HG02798 (cell line): ENCODE results near the gene CAMK1D.
"Not testable (repeated sequence)": the region's sequence is repeated elsewhere in the genome, so short reads cannot be mapped to it uniquely, and the experiment has no call there.

Source experiments
- ATAC-seq: cut with Tn5 transposase; IDR thresholded peaks from one replicate; pipeline ENCODE4 v1.9.1; 2021; ENCODE audit warnings: mild to moderate bottlenecking; ENCODE audit not compliant: unreplicated experiment, poor library complexity

The CAMK1D gene

DNA sequence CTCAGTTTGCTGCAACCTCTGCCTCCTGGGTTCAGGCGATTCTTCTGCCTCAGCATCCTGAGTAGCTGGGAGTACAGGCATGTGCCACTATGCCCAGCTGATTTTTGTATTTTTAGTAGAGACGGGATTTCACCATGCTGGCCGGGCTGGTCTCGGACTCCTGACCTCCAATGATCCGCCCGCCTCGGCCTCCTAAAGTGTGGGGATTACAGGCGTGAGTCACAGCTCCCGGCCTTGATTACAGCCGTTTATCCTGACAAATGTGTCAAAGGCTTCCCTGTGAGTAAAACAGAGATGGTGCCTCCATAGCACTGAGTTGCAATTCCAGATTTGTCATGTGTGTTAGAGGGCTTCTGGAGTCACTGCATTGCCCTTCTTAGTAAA lies 378.5 kb downstream of the CAMK1D start:
- no peak for ATAC-seq

DNA sequence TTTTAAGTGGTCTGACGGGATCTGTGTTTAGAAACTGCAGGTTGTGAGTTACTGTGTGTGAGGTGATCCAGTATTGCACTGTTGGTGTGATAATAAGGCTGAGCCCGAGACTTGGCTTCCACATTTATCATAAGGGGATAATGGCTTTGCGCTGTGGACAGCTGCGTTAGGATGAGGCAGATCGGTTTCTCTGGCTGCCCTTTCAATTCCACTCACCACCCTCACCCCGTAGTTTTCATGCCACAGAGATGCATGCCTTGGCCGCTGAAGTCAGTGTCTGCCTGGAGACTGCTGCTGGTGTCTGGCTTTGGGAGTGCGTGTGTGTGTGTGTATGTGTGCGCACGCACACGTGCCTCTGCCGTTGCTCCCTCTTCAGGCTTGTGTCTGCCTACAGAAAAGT lies 379.1 kb downstream of the CAMK1D start:
- ATAC-seq, result no peak

DNA sequence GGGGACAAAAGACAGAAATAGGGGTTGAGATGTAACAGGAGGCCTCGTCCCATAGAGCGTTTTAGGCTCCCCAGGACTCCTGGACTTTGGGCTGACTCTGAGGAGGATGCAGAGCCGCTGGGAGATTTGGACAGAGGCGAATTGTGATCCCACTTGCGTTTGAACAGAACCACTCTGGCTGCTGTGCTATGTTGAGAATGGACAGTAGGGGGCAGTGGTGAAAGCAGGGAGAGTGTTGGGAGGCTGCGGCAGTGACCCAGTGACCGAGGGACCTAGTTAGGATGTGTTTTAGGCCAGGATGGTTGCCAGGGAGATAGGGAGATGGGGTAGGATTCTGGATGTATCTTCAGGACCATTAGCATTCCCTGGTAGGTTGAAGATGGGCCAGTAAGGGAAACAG lies 380.5 kb downstream of the CAMK1D start:
- no peak for ATAC-seq

DNA sequence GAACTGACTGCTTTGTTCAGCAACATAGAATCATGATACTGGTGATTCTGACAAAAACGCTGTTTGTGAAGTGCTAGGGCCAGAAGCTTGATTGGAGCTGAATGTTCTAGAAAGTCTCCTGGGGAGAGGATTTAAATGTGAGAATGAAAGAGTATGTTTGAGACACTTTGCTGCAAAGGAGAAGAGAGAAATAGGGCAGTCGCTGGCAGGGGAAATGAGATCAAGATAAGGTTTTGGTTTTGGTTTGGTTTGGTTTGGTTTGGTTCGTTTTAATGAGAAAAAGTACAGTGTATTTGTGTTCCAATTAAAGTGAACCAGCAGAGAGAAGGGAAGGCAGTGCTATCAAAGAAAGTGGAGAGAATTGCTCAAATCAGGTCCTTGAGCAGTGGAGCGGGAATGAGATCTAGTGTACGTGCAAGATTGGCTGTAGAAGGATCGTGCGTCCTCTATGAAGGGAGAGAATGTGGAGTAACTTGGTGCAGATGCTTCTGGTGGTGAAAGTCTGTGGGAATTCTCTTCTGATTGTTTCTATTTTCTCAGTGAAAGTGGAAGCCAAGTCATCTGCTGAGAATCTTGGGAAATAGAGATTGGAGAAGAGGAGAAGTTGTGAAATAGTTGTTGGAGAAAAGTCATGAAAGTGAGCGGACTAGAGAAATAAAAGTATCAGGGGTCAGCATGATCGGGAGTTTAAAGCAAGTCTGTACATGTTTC lies 381.6 kb downstream of the CAMK1D start:
- ATAC-seq, result no peak

DNA sequence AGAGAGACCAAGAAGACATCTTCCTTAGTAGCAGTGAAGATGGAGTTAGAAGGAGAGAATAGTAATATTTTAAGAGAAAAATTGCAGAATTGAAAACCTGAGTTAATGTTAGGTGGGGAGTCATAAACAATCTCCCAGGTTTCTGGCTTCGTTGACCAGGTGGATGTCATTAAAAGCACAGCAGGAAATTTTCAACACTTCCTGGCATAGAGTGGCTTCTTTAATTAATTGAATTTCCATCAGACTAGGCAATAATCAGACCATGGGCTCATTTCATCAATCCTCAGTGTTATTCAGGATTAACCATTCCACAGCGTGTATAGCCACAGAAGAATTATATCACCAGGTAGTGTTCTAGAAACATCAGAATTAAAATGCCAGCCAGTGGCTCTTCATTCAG lies 383.9 kb downstream of the CAMK1D start:
- ATAC-seq, result no peak

DNA sequence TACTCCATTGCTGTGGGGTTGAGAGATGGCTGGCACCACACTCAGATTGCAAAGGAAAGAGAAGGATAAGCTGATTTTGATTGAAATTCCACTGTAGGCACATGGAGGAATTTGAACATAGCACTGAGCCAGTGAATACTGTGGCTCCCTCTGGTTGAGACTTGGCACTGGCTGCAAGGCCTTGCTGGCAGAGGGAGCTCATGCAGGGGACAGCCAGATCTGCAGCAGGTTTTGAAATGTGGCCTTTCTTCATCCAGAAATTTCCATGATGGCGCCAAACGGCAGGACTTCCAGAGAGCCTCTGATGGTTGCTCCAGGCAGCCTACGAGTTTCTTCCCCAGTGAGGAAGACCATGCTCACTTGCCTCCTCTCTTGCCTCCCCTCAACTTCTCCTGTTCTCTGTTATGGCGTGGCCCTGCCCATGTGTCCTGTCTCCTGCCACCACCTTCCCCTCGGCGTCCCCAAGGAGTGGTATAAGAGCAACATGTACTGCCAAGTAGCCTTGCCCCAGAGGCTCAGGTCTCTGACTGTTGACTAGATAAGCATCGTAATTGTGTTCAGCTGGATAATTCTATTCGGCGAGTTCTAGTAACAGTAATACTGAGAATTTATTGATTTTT lies 386.6 kb downstream of the CAMK1D start:
- no peak for ATAC-seq

DNA sequence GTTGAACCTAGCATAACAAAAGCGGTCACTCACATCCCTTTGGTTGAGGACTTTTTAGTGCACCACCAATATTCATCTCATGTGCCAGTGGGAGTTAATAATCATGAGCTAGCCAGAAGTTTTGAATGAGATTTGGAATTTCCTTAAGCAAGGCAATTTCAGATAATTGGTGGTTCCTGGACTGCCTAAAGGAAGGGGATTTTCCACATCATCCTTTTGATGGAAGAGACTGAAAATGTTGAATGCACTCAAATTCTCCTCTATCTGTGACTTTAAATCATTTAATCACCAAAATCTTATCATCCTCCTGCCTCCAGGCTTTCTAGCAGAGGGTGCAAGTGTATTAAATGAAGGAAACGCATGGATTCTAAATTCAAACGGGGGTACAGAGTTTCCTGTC lies 391.5 kb downstream of the CAMK1D start:
- ATAC-seq, result no peak

DNA sequence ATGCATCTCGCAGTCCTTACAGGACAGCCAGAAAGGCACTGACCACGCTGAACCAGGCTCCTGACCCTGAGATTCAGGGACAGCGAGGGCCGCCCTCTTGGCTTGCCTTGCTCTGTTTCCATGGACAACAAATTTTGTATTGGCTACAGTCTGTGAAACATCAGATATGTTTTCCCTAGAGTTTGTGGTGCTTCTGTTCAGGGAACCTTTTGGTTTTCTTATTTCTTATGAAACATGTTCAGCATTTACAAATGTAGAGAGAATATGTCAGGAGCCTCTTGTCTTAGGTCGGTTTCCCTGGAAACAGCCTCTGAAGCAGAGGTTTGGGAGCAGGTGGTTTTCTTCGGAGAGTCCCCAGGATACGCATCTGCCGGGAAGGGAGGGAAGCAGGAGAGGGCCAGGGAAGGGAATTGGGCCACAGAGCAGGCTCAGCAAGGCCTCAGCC lies 392.0 kb downstream of the CAMK1D start:
- ATAC-seq, result no peak

DNA sequence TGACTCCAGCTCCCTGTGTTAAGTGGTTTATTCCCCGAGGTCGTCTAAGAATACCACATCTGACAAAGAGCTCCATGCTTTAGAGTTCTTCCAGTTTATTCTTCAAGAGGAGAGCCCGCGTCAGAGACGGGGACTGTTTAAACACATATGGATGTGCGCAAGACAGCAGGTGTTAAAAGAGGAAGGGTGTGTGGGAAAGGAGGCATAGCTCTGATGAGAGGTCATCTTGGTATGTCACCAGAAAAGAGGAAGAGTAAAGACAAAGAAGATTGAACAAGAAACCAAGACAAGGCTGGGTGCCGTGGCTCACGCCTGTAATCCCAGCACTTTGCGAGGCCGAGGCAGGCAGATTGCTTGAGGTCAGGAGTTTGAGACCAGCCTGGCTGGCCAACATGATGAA lies 393.4 kb downstream of the CAMK1D start:
- ATAC-seq, result no peak

DNA sequence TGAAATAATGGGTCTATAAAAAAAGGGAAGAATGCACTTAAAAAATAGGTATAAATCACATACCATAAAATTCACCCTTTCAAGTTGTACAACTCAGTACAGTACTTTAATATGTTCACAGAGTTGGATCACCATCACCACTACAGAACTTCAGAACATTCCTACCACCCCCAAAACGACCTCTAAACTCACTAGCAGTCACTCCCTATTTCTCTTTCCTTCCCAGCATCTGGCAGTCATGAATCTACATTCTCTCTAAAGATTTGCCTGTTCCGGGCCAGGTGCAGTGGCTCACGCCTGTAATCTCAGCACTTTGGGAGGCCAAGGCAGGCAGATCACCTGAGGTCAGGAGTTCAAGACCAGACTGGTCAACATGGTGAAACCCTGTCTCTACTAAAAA lies 394.1 kb downstream of the CAMK1D start:
- not testable (repeated sequence) for ATAC-seq

DNA sequence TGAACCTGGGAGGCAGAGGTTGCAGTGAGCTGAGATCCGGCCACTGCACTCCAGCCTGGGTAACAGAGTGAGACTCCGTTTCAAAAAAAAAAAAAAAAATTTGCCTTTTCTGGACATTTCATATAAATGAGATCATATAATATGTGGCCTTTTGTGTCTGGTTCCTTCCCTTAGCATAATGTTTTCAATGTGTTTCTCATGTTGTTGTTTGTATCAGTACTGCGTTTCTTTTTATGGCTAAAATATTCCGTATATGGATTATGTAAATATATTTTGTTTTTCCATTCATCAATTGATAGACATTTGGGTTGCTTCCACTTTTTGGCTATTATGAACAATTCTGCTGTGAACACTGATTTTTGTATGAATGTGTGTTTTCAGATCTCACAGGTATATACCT lies 394.6 kb downstream of the CAMK1D start:
- ATAC-seq, result no peak

DNA sequence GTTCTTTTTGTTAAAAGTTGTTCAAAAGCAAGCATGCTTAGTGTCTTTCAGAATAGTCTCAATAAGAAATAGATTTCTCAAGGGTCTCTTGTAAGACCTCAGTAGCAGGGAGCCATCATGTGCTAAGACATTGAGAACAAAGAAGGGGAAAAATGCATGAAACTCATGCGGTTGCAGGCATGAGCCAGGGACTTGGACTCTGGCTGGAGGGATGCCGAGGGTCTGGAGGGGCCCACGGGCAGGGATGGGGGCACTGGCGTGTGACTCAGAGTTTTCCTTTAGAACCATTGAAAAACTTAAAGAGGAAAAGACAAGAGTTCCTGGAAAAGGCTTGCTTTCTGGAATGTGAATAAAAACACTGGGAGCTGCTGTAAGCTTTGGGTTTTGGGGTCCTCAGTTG lies 398.8 kb downstream of the CAMK1D start:
- ATAC-seq, result no peak

DNA sequence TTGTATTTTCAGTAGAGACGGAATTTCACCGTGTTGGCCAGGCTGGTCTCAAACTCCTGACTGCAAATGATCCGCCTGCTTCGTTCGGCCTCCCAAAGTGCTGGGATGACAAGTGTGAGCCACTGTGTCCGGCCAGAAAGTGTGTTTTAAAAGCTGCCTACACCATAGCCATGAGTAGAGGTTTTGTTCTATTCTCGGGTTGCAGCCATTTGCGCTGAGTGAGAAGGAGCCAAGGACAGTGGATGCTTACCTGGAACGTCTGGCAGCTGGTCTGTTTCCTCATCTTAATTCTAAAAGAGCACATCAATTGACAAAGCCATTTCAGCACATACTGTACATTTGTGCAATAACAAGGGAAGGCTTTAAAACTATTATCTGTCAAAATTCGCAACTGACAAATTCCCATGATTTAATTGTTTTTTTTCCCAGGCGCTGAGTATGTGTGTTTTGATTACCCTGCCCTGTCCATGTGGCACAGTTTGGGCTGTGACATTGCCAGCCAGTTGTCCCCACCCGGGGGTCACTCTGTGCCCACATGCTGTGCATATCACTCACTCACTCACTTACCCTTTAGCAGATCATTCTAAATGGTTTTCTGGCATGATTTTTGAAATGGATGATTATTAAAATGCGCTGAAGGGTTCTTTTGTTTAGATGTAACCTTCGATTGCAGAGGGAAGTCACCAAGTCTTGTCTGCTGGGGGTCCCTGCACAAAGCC lies 400.6 kb downstream of the CAMK1D start:
- no peak for ATAC-seq

DNA sequence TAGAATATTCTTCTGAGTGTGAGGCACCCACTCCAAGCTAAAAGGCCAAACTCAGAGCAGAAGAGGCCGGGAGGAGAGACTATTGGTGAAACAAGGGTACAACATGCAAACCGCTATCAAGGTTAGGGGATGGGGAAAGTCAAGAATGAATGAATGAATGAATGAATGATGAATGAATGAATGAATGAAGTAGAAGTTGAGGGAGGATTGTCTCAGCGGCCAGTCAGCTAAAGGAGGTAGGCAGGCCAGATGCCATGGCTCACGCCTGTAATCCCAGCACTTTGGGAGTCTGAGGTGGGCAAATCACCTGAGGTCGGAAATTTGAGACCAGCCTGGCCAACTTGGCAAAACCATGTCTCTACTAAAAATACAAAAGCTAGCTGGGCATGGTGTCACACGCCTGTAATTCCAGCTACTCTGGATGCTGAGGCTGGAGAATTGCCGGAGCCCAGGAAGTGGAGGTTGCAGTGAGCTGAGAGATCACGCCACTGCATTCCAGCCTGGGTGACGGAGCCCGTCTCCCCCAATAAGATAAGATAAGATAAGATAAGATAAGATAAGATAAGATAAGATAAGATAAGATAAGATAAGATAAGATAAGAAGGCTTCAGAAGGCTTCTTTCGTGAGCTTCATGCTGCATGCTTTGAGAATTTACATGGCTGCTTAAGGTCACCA lies 401.3 kb downstream of the CAMK1D start:
- no peak for ATAC-seq

DNA sequence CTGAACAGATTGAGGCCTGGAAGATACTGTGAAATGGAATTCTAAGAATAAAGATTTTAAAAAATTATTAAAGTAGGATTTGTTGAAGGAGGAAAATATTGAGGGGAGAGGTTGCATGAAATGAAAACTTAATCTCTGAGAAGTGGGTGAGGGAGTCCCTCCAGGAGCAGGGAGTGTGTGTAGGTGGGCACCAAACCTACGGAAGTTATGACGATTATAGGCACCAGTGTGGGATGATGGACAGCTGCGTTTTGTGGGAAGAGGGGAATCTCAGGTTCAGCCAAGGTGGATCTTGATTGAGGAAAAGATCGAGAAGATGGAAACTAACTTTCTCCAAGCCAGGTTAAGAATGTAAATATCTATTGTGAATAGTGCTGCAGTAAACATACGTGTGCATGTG lies 405.7 kb downstream of the CAMK1D start:
- ATAC-seq, result no peak

DNA sequence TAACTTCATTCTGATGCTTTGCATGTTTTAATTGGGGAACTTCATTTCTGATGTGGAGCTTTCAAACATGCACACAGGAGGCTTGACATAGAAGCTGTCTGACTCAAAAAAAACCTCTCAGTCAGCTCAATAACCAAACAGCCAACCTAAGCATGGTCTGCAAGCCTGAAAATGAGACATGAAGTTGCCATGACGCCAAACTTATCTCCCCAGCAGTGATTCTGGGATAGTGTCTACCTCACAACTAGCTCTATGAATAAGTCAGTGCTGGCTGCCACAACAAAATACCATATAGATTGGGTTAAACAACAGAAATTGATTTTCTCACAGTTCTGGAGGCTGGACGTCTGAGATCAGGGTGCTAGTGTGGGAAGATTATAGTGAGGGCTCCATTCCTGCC lies 408.0 kb downstream of the CAMK1D start:
- no peak for ATAC-seq

DNA sequence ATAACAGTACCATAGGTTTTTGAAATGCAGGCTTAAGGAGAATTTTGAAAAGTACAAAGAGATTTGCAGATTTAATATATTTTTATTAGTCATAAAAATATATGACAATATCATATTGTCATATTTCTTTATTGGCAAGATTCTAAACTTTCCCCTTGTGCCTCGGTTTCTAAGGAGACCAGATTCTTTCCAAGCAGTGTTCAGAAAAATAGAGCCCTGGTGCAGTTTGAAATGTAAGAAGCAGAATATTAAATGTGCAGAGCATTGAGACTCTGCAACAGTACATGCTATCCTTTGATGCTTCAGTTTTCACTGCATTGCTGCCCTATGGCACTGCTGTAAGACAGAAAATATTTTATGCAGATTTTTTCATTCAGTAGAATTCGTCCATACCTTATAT lies 408.9 kb downstream of the CAMK1D start:
- no peak for ATAC-seq

DNA sequence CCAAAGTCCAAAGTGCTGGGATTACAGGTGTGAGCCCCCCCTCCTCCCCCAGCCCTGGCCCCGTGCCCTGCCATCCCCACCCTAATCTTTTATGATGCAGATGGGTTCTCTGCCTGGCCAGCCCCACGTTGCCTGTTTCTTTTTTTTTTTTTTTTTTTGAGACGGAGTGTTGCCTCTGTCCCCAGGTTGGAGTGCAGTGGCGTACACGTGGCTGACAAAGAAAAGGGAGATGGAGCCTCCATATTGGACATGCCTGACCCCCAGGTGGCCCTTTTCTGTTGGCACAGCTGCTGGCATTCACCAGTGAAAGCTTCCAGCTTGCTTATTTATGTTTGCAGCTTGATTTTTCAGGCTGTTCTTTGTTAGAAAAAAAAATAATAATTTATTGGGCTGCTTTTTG lies 416.9 kb downstream of the CAMK1D start:
- no peak for ATAC-seq

DNA sequence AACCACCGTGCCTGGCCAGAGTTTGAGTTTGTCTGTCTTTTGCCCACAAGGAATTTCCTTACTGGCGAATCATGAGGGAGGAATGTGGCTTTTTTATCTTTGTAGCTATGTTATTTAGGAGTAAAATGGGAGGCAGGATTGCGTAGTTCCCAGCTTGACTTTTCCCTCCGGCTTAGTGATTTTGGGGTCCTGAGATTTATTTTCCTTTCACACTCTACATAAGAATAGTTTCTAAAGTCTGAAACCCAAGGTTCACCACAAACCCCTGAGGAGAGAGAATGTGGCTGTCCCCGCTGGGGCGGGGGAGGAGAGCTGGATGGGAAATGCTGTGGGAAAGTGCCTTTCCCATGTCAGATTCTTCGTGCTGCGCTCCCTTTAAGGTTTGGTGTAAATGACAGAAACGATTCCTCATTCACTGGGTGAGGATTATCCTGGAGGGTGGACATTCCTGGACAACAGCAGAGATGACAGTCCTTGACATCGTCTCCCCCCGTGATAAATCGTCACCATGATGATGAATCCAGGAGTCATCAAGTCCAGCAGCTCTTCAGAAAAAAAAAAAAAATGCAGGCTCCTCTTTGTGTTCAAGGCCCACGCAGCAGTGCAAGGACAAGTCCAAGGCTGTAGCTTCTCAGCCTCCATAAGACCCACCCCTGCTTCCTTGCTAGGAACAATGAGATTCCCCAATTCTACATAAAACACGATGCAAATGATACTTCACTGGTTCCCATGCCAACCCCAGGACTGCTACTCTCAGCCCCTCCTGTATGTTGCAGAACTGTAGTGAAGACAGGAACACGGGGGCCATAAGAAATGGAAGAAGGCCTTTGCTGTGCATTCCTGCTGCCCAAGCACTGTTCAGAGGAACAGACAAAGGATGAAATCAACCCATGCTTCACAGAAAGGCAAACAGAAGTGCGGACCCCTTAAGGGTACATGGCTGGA lies 419.1 kb downstream of the CAMK1D start:
- ATAC-seq, result no peak
